Ishikawa (cell line): ENCODE measurements around the gene ASPRV1.

Experiments used
- CEBPB ChIP-seq: IDR thresholded peaks from 2 replicates; pipeline ENCODE4 v1.6.1; 2012
- EGR1 ChIP-seq: IDR thresholded peaks from 2 replicates; pipeline ENCODE4 v1.6.1; 2012
- EP300 ChIP-seq: IDR thresholded peaks from 2 replicates; pipeline ENCODE4 v1.6.1; 2012; ENCODE audit warnings: borderline replicate concordance
- FOXM1 ChIP-seq: IDR thresholded peaks from 2 replicates; pipeline ENCODE4 v1.6.1; 2012; ENCODE audit warnings: low read depth, borderline replicate concordance
- TCF12 ChIP-seq: IDR thresholded peaks from 2 replicates; pipeline ENCODE4 v1.6.1; 2012; ENCODE audit warnings: low read depth
- YY1 ChIP-seq: IDR thresholded peaks from 2 replicates; pipeline ENCODE4 v1.6.1; 2012; ENCODE audit warnings: low read depth
- TF ChIP-seq, protein P1 (sequence below): IDR thresholded peaks from 2 replicates; pipeline ENCODE4 v1.6.1; 2012; ENCODE audit warnings: low read depth, mild to moderate bottlenecking

DNA sequence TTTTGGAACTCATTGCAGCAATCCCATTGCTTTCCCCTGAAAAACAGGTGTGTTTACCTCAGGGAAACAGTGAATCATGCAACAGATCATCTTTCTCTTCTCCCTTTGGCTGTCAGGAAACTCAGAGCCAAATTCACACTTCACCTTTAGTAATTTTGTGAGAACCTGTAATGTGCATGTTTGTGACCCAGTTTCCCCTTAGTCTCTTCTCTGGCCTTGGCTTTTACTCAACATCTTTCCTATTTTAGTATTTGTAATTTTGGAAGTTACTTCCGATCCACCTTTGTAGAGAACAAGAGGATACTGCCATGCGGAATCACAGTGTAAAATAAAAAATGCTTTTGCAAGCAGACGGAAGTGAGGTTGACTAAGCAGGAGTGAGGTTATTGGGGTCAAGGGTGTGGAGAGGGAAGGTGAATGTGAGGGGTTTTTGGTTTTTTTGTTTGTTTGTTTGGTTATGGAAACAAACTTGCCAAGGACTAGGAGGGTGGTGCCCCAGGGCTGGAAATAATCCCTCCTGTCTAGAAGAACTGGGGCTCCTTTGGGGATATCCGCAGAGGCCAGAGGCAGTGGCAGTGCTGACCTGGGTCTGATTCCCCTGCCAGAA, 14.0 kb downstream of the ASPRV1 start:
- TF ChIP-seq FOXM1, result no peak
- no peak for TF ChIP-seq EP300
- no peak for TF ChIP-seq YY1
- TF ChIP-seq, protein P1, sequence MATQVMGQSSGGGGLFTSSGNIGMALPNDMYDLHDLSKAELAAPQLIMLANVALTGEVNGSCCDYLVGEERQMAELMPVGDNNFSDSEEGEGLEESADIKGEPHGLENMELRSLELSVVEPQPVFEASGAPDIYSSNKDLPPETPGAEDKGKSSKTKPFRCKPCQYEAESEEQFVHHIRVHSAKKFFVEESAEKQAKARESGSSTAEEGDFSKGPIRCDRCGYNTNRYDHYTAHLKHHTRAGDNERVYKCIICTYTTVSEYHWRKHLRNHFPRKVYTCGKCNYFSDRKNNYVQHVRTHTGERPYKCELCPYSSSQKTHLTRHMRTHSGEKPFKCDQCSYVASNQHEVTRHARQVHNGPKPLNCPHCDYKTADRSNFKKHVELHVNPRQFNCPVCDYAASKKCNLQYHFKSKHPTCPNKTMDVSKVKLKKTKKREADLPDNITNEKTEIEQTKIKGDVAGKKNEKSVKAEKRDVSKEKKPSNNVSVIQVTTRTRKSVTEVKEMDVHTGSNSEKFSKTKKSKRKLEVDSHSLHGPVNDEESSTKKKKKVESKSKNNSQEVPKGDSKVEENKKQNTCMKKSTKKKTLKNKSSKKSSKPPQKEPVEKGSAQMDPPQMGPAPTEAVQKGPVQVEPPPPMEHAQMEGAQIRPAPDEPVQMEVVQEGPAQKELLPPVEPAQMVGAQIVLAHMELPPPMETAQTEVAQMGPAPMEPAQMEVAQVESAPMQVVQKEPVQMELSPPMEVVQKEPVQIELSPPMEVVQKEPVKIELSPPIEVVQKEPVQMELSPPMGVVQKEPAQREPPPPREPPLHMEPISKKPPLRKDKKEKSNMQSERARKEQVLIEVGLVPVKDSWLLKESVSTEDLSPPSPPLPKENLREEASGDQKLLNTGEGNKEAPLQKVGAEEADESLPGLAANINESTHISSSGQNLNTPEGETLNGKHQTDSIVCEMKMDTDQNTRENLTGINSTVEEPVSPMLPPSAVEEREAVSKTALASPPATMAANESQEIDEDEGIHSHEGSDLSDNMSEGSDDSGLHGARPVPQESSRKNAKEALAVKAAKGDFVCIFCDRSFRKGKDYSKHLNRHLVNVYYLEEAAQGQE, result no peak
- TF ChIP-seq CEBPB, result no peak
- no peak for TF ChIP-seq EGR1
- TF ChIP-seq TCF12, result no peak
